Neural cell (in vitro differentiated cells): ENCODE measurements around the gene IRF8. TPM values are rescaled to one million over a fixed set of nuclear protein-coding genes. Genes with fewer than 3 reads are reported as not detected.

Experiments used
- H2AFZ ChIP-seq: fragments of 200-600, 300-800 bp; sonication (generic), shearing (Covaris generic); 2 replicates; pipeline ENCODE4 v1.6.0; 2014; ENCODE audit warnings: low read depth, mild to moderate bottlenecking, antibody characterized with exemption, low read length, moderate library complexity
- H3F3A ChIP-seq: fragments of 200-600 bp; shearing (Covaris generic); 2 replicates; pipeline ENCODE4 v1.6.1; 2016; ENCODE audit warnings: mild to moderate bottlenecking, moderate library complexity, mixed read lengths, antibody characterized with exemption, low read length; ENCODE audit not compliant: insufficient read depth, poor library complexity, severe bottlenecking
- H3K27ac ChIP-seq: fragments of 200-600, 300-800 bp; sonication (generic), shearing (Covaris generic); 2 replicates; pipeline ENCODE4 v1.5.1; 2014; ENCODE audit warnings: mild to moderate bottlenecking, low read length, moderate library complexity
- H3K27me3 ChIP-seq: fragments of 300-800, 200-600 bp; sonication (generic), shearing (Covaris generic); 2 replicates; pipeline ENCODE4 v1.6.0; 2014; ENCODE audit warnings: mild to moderate bottlenecking, low read depth, low read length, moderate library complexity; ENCODE audit not compliant: insufficient read depth
- H3K36me3 ChIP-seq: fragments of 300-800, 200-600 bp; sonication (generic), shearing (Covaris generic); 2 replicates; pipeline ENCODE4 v1.5.1; 2014; ENCODE audit warnings: mild to moderate bottlenecking, antibody characterized with exemption, low read length, moderate library complexity; ENCODE audit not compliant: insufficient read depth
- H3K4me2 ChIP-seq: fragments of 300-800, 200-600 bp; sonication (generic), shearing (Covaris generic); 2 replicates; pipeline ENCODE4 v1.6.0; 2014; ENCODE audit warnings: mild to moderate bottlenecking, low read length
- H3K4me3 ChIP-seq: fragments of 300-800, 200-600 bp; sonication (generic), shearing (Covaris generic); 2 replicates; pipeline ENCODE4 v1.5.1; 2014; ENCODE audit warnings: mild to moderate bottlenecking, low read length, moderate library complexity
- H3K79me2 ChIP-seq: fragments of 200-600 bp; shearing (Covaris generic); replicated peaks from 2 replicates; pipeline ENCODE4 v1.6.0; 2014; ENCODE audit warnings: mild to moderate bottlenecking, low read length, moderate library complexity; ENCODE audit not compliant: insufficient read depth
- H3K9ac ChIP-seq: fragments of 300-800, 200-600 bp; sonication (generic), shearing (Covaris generic); 2 replicates; pipeline ENCODE4 v1.6.1; 2016; ENCODE audit warnings: mild to moderate bottlenecking, low read length, mixed read lengths
- H3K9me2 ChIP-seq: fragments of 200-600 bp; shearing (Covaris generic); 2 replicates; pipeline ENCODE4 v1.6.1; 2016; ENCODE audit warnings: mild to moderate bottlenecking, low read length, mixed read lengths; ENCODE audit not compliant: insufficient read depth
- H3K9me3 ChIP-seq: fragments of 200-600, 300-800 bp; sonication (generic), shearing (Covaris generic); 2 replicates; pipeline ENCODE4 v1.6.1; 2016; ENCODE audit warnings: mild to moderate bottlenecking, mixed run types, low read length, moderate library complexity, mixed read lengths
- H4K20me1 ChIP-seq: fragments of 200-600 bp; shearing (Covaris generic); 2 replicates; pipeline ENCODE4 v1.6.1; 2016; ENCODE audit warnings: mild to moderate bottlenecking, mixed run types; ENCODE audit not compliant: insufficient read depth
- EP300 ChIP-seq: fragments of 450-650 bp; conservative IDR thresholded peaks from 2 replicates; pipeline ENCODE4 v1.6.1; 2014; ENCODE audit warnings: antibody characterized with exemption, mild to moderate bottlenecking, moderate library complexity; ENCODE audit not compliant: poor library complexity, severe bottlenecking
- EZH2 ChIP-seq: fragments of 200-600, 300-800 bp; shearing (Covaris generic), sonication (generic); IDR thresholded peaks from 2 replicates; pipeline ENCODE4 v1.6.1; 2014; ENCODE audit warnings: antibody characterized with exemption, low read length, borderline replicate concordance, mild to moderate bottlenecking; ENCODE audit not compliant: insufficient read depth, poor library complexity, severe bottlenecking
- MXI1 ChIP-seq: fragments of 450-650 bp; conservative IDR thresholded peaks from 2 replicates; pipeline ENCODE4 v1.6.1; 2014; ENCODE audit warnings: antibody characterized with exemption, mild to moderate bottlenecking; ENCODE audit not compliant: poor library complexity, severe bottlenecking
- POLR2AphosphoS5 ChIP-seq: IDR thresholded peaks from 2 replicates; pipeline ENCODE4 v1.6.1; 2012
- SMC3 ChIP-seq: fragments of 450-650 bp; conservative IDR thresholded peaks from 2 replicates; pipeline ENCODE4 v1.6.1; 2014; ENCODE audit warnings: antibody characterized with exemption, mild to moderate bottlenecking, moderate library complexity; ENCODE audit not compliant: poor library complexity
- TAF1 ChIP-seq: IDR thresholded peaks from 2 replicates; pipeline ENCODE4 v1.6.1; 2012; ENCODE audit warnings: low read depth
- polyA plus RNA-seq: library from polyadenylated mRNA; depleted of rRNA; stranded (reverse); fragments of >200 nt; gene quantifications from 2 replicates; pipeline ENCODE4 v1.2.3, GENCODE V29; 2014
- TF ChIP-seq, protein P1 (sequence below): fragments of 450-650 bp; IDR thresholded peaks from 2 replicates; pipeline ENCODE4 v1.5.1; 2014; ENCODE audit warnings: antibody characterized with exemption, mild to moderate bottlenecking, moderate library complexity; ENCODE audit not compliant: poor library complexity, severe bottlenecking
- TF ChIP-seq, protein P2 (sequence below): IDR thresholded peaks from 2 replicates; pipeline ENCODE4 v1.6.1; 2012; ENCODE audit warnings: borderline replicate concordance

Gene IRF8
- polyA plus RNA-seq, 1 donor from 2014 or later: not detected

DNA sequence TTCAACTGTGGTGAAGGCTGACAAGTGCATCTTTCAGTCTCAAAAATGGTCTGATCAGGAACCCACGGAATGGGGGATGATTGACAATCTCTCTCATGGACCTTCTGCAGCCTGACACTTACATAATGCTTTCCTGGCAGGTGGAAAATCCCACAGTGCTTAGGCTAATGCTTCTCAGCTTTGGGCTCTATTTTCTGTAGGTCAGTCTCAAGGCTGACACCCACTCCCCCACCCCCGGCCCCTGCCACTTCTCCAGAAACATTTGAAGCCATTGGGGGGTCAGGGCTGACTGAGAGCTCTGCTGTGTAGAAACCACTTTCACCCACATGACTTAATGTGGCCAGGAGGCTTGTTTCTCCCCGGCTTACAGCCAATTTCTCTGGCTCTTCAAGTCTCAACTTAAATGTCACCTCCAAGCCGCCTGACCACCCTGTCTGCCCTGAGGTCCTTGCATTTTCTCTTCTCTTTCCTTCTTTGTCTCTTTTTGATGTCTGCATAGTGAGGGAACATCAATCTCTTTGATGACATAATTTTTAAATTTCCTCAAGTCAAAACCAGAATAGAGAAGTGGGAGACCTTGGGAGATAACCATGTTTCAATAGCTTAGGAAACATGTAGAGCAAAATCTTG is 16.7 kb upstream of the IRF8 start:
- H2AFZ ChIP-seq: no peak overlapping the region
- no peaks in the 10 kb centered on the region for H4K20me1 ChIP-seq
- H3K9me2 ChIP-seq: no peaks in the 10 kb centered on the region
- no peaks in the 10 kb centered on the region for H3K9me3 ChIP-seq
- no peaks in the 10 kb centered on the region for H3F3A ChIP-seq
- TF ChIP-seq EZH2: no peak
- peak; percentile 70 for TF ChIP-seq EP300
- TF ChIP-seq, protein P1, sequence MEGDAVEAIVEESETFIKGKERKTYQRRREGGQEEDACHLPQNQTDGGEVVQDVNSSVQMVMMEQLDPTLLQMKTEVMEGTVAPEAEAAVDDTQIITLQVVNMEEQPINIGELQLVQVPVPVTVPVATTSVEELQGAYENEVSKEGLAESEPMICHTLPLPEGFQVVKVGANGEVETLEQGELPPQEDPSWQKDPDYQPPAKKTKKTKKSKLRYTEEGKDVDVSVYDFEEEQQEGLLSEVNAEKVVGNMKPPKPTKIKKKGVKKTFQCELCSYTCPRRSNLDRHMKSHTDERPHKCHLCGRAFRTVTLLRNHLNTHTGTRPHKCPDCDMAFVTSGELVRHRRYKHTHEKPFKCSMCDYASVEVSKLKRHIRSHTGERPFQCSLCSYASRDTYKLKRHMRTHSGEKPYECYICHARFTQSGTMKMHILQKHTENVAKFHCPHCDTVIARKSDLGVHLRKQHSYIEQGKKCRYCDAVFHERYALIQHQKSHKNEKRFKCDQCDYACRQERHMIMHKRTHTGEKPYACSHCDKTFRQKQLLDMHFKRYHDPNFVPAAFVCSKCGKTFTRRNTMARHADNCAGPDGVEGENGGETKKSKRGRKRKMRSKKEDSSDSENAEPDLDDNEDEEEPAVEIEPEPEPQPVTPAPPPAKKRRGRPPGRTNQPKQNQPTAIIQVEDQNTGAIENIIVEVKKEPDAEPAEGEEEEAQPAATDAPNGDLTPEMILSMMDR: no peak
- TF ChIP-seq TAF1: no peak
- TF ChIP-seq, protein P2, sequence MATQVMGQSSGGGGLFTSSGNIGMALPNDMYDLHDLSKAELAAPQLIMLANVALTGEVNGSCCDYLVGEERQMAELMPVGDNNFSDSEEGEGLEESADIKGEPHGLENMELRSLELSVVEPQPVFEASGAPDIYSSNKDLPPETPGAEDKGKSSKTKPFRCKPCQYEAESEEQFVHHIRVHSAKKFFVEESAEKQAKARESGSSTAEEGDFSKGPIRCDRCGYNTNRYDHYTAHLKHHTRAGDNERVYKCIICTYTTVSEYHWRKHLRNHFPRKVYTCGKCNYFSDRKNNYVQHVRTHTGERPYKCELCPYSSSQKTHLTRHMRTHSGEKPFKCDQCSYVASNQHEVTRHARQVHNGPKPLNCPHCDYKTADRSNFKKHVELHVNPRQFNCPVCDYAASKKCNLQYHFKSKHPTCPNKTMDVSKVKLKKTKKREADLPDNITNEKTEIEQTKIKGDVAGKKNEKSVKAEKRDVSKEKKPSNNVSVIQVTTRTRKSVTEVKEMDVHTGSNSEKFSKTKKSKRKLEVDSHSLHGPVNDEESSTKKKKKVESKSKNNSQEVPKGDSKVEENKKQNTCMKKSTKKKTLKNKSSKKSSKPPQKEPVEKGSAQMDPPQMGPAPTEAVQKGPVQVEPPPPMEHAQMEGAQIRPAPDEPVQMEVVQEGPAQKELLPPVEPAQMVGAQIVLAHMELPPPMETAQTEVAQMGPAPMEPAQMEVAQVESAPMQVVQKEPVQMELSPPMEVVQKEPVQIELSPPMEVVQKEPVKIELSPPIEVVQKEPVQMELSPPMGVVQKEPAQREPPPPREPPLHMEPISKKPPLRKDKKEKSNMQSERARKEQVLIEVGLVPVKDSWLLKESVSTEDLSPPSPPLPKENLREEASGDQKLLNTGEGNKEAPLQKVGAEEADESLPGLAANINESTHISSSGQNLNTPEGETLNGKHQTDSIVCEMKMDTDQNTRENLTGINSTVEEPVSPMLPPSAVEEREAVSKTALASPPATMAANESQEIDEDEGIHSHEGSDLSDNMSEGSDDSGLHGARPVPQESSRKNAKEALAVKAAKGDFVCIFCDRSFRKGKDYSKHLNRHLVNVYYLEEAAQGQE: no peak
- TF ChIP-seq SMC3: no peak
- no peak for TF ChIP-seq POLR2AphosphoS5
- H3K27ac ChIP-seq: peak overlapping the region; percentile 21
- H3K4me3 ChIP-seq: peak overlapping the region; percentile 14
- H3K9ac ChIP-seq: no peak overlapping the region
- peak overlapping the region; percentile 36 for H3K4me2 ChIP-seq
- no peaks in the 10 kb centered on the region for H3K27me3 ChIP-seq
- no peaks in the 10 kb centered on the region for H3K79me2 ChIP-seq
- no peaks in the 10 kb centered on the region for H3K36me3 ChIP-seq

DNA sequence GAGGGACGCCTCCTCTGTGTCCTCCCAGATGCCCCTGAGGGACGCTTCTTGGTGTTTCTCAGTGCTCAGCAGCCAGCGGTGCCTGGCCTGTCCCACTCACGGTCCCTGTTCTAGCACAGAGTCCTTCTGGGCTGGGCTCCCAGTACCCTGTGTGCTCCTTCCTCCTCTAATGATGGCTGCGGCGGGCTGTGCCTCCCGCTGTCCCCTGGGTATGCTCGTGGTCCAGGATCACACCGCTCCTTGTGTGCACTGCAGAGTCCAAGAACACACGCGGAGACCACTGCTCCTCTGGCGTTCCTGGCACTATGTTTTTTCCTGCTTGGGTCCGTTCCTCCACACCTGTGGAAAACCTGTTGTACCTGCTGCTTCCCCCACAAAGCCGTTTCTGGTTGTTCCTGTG is 15.1 kb upstream of the IRF8 start:
- TF ChIP-seq, protein P1: no peak
- TF ChIP-seq TAF1 (no peak), EZH2 (no peak), EP300 (no peak), POLR2AphosphoS5 (no peak), MXI1 (no peak), SMC3 (no peak)
- TF ChIP-seq, protein P2: no peak
- Histone ChIP-seq H3K9me2 (no peaks in the 10 kb centered on the region), H3K4me2 (no peak overlapping the region), H4K20me1 (no peaks in the 10 kb centered on the region), H3K9me3 (no peaks in the 10 kb centered on the region), H3K79me2 (no peaks in the 10 kb centered on the region), H3K27me3 (no peaks in the 10 kb centered on the region), H3K4me3 (no peak overlapping the region), H3F3A (no peaks in the 10 kb centered on the region), H3K36me3 (no peaks in the 10 kb centered on the region), H3K9ac (no peak overlapping the region), H2AFZ (no peak overlapping the region), H3K27ac (no peak overlapping the region)
